Ishikawa (cell line): ENCODE data around the gene PRDM12.

Experiments used
- YY1 ChIP-seq: IDR thresholded peaks from 2 replicates; pipeline ENCODE4 v1.6.1; 2012; ENCODE audit warnings: low read depth
- TF ChIP-seq, protein P1 (sequence below): IDR thresholded peaks from 2 replicates; pipeline ENCODE4 v1.6.1; 2012

GRCh38 chr9:130693101-130693425 lies 28.7 kb downstream of the PRDM12 start:
- TF ChIP-seq, protein P1, sequence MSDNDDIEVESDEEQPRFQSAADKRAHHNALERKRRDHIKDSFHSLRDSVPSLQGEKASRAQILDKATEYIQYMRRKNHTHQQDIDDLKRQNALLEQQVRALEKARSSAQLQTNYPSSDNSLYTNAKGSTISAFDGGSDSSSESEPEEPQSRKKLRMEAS, result no peak
- TF ChIP-seq YY1, result no peak
